ENCODE results near the gene ASB3.
"Not testable (repeated sequence)": the region's sequence is repeated elsewhere in the genome, so short reads cannot be mapped to it uniquely, and the experiment has no call there.

Gene ASB3

DNA sequence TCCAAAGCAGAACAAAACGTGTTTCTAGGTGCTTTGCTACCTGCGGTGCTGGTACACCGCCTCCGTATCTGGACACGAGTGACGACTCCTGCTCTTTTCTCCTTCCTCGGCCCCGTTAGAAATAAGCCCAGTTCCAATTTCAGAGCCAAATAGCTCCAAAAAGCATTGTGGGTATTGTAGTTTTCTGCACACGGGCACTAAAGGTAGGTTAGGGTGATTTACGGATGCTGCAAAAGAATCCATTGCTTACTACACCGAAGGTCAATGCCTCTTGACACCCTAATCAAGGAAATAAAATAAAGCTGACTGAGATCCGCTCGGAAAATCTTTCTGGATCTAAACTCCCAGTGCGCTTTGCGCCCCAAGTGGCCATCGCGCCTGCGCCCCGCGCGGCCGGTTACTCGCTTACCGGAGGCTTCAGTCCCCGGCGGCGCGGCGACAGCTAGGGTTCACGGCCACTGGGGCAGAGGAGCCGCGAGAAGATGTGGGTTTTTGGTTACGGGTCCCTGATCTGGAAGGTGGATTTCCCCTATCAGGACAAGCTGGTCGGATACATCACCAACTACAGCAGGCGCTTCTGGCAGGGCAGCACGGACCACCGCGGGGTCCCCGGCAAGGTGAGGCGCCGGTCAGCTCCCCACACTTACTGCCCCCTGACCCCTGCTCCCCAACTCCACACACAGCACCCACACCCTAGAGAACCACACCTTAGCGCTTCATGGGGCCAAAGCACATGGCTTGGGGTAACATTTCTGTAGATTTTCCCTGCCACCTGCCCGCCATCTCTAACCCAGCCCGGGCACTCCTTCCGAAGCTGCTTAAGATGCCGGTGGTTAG, 19.1 kb downstream of the ASB3 start, which contains the start of gene CHAC2:
TSS of gene CHAC2 (plus strand) at position 400 of the 837 bp plus-strand sequence. CDS start at position 483, 83 bp downstream.
- Histone ChIP-seq H4K20me1 (ENCODE audit: insufficient read depth, low read length, poor library complexity, severe bottlenecking) (peaks cover 8% of the 10 kb centered on the region), H3K4me1 (ENCODE audit: insufficient read depth, low read length, poor library complexity, severe bottlenecking) (peaks cover 28% of the 10 kb centered on the region), H3K9me2 (replicated peaks; ENCODE audit: low read depth, low read length) (no peaks in the 10 kb centered on the region), H2AFZ (ENCODE audit: low read length) (peak within 1 kb of the TSS; percentile 96), H3K9me3 (ENCODE audit: insufficient read depth, low read depth, low read length) (no peaks in the 10 kb centered on the region), H3K4me2 (ENCODE audit: low read depth, low read length, poor library complexity, severe bottlenecking) (peak within 1 kb of the TSS; percentile 93), H3K9ac (ENCODE audit: low read depth, low read length, poor library complexity, severe bottlenecking) (peak within 1 kb of the TSS; percentile 78), H3K36me3 (ENCODE audit: insufficient read depth, low read length) (peaks cover 13% of the 10 kb centered on the region; the same call in 1 of the 2 replicates), H3K27me3 (ENCODE audit: insufficient read depth, low read length, poor library complexity, severe bottlenecking) (no peaks in the 10 kb centered on the region), H3K4me3 (ENCODE audit: low read length, poor library complexity, severe bottlenecking) (peak within 1 kb of the TSS; percentile 84), H3F3A (ENCODE audit: low read depth) (no peaks in the 10 kb centered on the region; the same call in 1 of the 2 replicates), H3K79me2 (ENCODE audit: insufficient read depth, low read length) (peaks cover 49% of the 10 kb centered on the region)
- TF ChIP-seq, protein P1, sequence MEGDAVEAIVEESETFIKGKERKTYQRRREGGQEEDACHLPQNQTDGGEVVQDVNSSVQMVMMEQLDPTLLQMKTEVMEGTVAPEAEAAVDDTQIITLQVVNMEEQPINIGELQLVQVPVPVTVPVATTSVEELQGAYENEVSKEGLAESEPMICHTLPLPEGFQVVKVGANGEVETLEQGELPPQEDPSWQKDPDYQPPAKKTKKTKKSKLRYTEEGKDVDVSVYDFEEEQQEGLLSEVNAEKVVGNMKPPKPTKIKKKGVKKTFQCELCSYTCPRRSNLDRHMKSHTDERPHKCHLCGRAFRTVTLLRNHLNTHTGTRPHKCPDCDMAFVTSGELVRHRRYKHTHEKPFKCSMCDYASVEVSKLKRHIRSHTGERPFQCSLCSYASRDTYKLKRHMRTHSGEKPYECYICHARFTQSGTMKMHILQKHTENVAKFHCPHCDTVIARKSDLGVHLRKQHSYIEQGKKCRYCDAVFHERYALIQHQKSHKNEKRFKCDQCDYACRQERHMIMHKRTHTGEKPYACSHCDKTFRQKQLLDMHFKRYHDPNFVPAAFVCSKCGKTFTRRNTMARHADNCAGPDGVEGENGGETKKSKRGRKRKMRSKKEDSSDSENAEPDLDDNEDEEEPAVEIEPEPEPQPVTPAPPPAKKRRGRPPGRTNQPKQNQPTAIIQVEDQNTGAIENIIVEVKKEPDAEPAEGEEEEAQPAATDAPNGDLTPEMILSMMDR (conservative IDR thresholded peaks at IDR 0.05; ENCODE audit: low read length): no peak; the same call in none of the 2 replicates
- TF ChIP-seq EZH2phosphoT487 (IDR thresholded peaks at IDR 0.05; ENCODE audit: borderline replicate concordance): no peak

DNA sequence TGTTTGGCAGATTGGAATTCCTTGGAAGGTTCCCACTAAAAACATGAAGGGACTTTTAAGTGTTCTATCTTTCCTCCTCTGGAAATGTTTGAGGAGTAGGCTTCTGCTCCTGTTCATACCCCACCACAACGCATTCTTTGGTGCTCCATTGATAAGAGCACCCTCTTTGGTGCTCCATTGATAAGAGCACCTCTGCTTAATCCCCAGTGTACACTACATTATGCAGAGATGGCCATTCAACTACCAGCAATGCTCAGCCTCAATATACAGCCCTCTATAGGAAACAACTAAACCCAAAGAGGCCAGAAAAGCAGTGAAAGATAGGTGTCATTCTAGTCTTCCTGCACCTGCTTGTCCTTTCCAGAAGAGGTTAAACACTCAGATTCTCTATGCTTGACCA, 21.0 kb downstream of the ASB3 start:
- TF ChIP-seq EZH2phosphoT487 (IDR thresholded peaks at IDR 0.05; ENCODE audit: borderline replicate concordance): no peak
- TF ChIP-seq, protein P1 (conservative IDR thresholded peaks at IDR 0.05; ENCODE audit: low read length): no peak
- H3K4me2 ChIP-seq (ENCODE audit: low read depth, low read length, poor library complexity, severe bottlenecking): no peak overlapping the region
- peaks cover 28% of the 10 kb centered on the region for H3K4me1 ChIP-seq (ENCODE audit: insufficient read depth, low read length, poor library complexity, severe bottlenecking)
- no peak overlapping the region for H3K4me3 ChIP-seq (ENCODE audit: low read length, poor library complexity, severe bottlenecking)
- no peaks in the 10 kb centered on the region for H3K27me3 ChIP-seq (ENCODE audit: insufficient read depth, low read length, poor library complexity, severe bottlenecking)
- H3K9ac ChIP-seq (ENCODE audit: low read depth, low read length, poor library complexity, severe bottlenecking): no peak overlapping the region
- peaks cover 8% of the 10 kb centered on the region for H4K20me1 ChIP-seq (ENCODE audit: insufficient read depth, low read length, poor library complexity, severe bottlenecking)
- no peaks in the 10 kb centered on the region for H3K9me2 ChIP-seq (replicated peaks; ENCODE audit: low read depth, low read length)
- peaks cover 42% of the 10 kb centered on the region for H3K79me2 ChIP-seq (ENCODE audit: insufficient read depth, low read length)
- H3K9me3 ChIP-seq (ENCODE audit: insufficient read depth, low read depth, low read length): no peaks in the 10 kb centered on the region
- no peaks in the 10 kb centered on the region; the same call in 1 of the 2 replicates for H3F3A ChIP-seq (ENCODE audit: low read depth)
- no peak overlapping the region for H2AFZ ChIP-seq (ENCODE audit: low read length)
- H3K36me3 ChIP-seq (ENCODE audit: insufficient read depth, low read length): peaks cover 19% of the 10 kb centered on the region; the same call in 1 of the 2 replicates

DNA sequence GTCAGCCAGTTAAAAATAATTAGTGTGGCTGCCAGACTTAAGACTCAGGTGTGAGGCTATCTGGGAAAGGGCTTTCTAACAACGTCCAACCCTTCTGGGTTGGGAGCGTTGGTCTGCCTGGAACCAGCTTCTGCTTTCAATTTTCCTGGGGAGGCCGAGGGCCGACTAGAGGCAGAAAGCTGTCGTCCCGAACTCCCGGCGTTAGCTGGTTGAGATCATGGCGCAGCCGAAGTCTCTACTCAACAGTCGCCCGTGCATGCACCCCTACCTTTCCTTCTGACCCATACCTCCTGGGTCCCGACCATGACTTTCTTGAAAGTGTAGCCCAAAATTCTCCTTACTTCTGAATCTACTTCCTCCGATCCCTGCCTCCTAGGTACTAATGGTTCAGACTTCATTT, 29.5 kb downstream of the ASB3 start:
- not testable (repeated sequence) for H3K9me2 ChIP-seq (replicated peaks; ENCODE audit: low read depth, low read length); H3K9me3 ChIP-seq (ENCODE audit: insufficient read depth, low read depth, low read length); H3K4me3 ChIP-seq (ENCODE audit: low read length, poor library complexity, severe bottlenecking); H2AFZ ChIP-seq (ENCODE audit: low read length); H3K4me1 ChIP-seq (ENCODE audit: insufficient read depth, low read length, poor library complexity, severe bottlenecking); H3F3A ChIP-seq (ENCODE audit: low read depth); H4K20me1 ChIP-seq (ENCODE audit: insufficient read depth, low read length, poor library complexity, severe bottlenecking); H3K9ac ChIP-seq (ENCODE audit: low read depth, low read length, poor library complexity, severe bottlenecking); H3K79me2 ChIP-seq (ENCODE audit: insufficient read depth, low read length); H3K4me2 ChIP-seq (ENCODE audit: low read depth, low read length, poor library complexity, severe bottlenecking); H3K27me3 ChIP-seq (ENCODE audit: insufficient read depth, low read length, poor library complexity, severe bottlenecking)
- H3K36me3 ChIP-seq (ENCODE audit: insufficient read depth, low read length): peaks cover 17% of the 10 kb centered on the region; the same call in 1 of the 2 replicates
